ENCODE results near the gene COX4I1. TPM values are rescaled to one million over a fixed set of nuclear protein-coding genes. Genes with fewer than 3 reads are reported as not detected.

COX4I1 gene
- total RNA-seq, 1 experiment from 2014 or later: 814 TPM

- H3K27me3 ChIP-seq (replicated peaks; ENCODE audit: control insufficient read depth, insufficient read depth, low read length): no peaks in the 10 kb centered on the region
- ChIA-PET POLR2A (interaction anchor here (1.3 kb wide), 1 partner anchor 109 kb away, joined by 3 read pairs; no protein-coding TSS in a partner anchor), CTCF (interaction anchor here (1.0 kb wide), 1 partner anchor 74 kb away, joined by 3 read pairs; no protein-coding TSS in a partner anchor)
- H3K36me3 ChIP-seq (ENCODE audit: control insufficient read depth, insufficient read depth, low read length): peaks cover 6% of the 10 kb centered on the region; the same call in 1 of the 2 replicates
- peaks cover 6% of the 10 kb centered on the region; the same call in 1 of the 2 replicates for H3K4me1 ChIP-seq
- H3K4me3 Mint-ChIP-seq (ENCODE audit: unreplicated experiment): peak overlapping the region; percentile 94
- peak overlapping the region; percentile 88 for H3K27ac Mint-ChIP-seq (ENCODE audit: unreplicated experiment)
- peaks cover 96% of the 10 kb centered on the region for H3K36me3 Mint-ChIP-seq (ENCODE audit: insufficient read depth, unreplicated experiment)
- TF ChIP-seq, protein P1, sequence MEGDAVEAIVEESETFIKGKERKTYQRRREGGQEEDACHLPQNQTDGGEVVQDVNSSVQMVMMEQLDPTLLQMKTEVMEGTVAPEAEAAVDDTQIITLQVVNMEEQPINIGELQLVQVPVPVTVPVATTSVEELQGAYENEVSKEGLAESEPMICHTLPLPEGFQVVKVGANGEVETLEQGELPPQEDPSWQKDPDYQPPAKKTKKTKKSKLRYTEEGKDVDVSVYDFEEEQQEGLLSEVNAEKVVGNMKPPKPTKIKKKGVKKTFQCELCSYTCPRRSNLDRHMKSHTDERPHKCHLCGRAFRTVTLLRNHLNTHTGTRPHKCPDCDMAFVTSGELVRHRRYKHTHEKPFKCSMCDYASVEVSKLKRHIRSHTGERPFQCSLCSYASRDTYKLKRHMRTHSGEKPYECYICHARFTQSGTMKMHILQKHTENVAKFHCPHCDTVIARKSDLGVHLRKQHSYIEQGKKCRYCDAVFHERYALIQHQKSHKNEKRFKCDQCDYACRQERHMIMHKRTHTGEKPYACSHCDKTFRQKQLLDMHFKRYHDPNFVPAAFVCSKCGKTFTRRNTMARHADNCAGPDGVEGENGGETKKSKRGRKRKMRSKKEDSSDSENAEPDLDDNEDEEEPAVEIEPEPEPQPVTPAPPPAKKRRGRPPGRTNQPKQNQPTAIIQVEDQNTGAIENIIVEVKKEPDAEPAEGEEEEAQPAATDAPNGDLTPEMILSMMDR (IDR thresholded peaks at IDR 0.05; ENCODE audit: insufficient read depth in 1 of 2, low read depth in 1 of 2, low read length in 1 of 2, severe bottlenecking in 1 of 2, unreplicated experiment in 1 of 2): no peak
- peaks cover 10% of the 10 kb centered on the region for H3K4me1 Mint-ChIP-seq (ENCODE audit: low read depth, unreplicated experiment)
- DNase-seq: peak; percentile 56 to 72
- H3K4me3 ChIP-seq (ENCODE audit: low read depth, low read length): peak overlapping the region; percentile 77
- intact Hi-C loops (cut with micrococcal nuclease; ENCODE audit: unreplicated experiment): no loop called here
- H3K27me3 Mint-ChIP-seq (ENCODE audit: insufficient read depth, unreplicated experiment): no peaks in the 10 kb centered on the region
- H3K9me3 Mint-ChIP-seq (ENCODE audit: unreplicated experiment): no peaks in the 10 kb centered on the region
- H3K9me3 ChIP-seq: no peaks in the 10 kb centered on the region
- no TSS peak for BruUV-seq (replicated peaks)
Measured at GRCh38 chr16:85798283-85798776, 1.2 kb upstream of the COX4I1 start.

- H3K4me1 Mint-ChIP-seq (ENCODE audit: low read depth, unreplicated experiment): peaks cover 10% of the 10 kb centered on the region
- CTCF ChIA-PET: interaction anchor here (1.0 kb wide), 1 partner anchor 75 kb away, joined by 3 read pairs; no protein-coding TSS in a partner anchor
- Histone ChIP-seq H3K27me3 (replicated peaks; ENCODE audit: control insufficient read depth, insufficient read depth, low read length) (no peaks in the 10 kb centered on the region), H3K9me3 (no peaks in the 10 kb centered on the region), H3K4me3 (ENCODE audit: low read depth, low read length) (peak overlapping the region; percentile 77), H3K4me1 (peaks cover 6% of the 10 kb centered on the region; the same call in 1 of the 2 replicates), H3K36me3 (ENCODE audit: control insufficient read depth, insufficient read depth, low read length) (peaks cover 7% of the 10 kb centered on the region; the same call in 1 of the 2 replicates)
- POLR2A ChIA-PET: no interaction called here
- intact Hi-C loops (cut with micrococcal nuclease; ENCODE audit: unreplicated experiment): no loop called here
- peak overlapping the region; percentile 94 for H3K4me3 Mint-ChIP-seq (ENCODE audit: unreplicated experiment)
- H3K9me3 Mint-ChIP-seq (ENCODE audit: unreplicated experiment): no peaks in the 10 kb centered on the region
- BruUV-seq (replicated peaks): no TSS peak
- peak; percentile 53 to 61 for DNase-seq
- H3K27me3 Mint-ChIP-seq (ENCODE audit: insufficient read depth, unreplicated experiment): no peaks in the 10 kb centered on the region
- H3K27ac Mint-ChIP-seq (ENCODE audit: unreplicated experiment): peak overlapping the region; percentile 88
- H3K36me3 Mint-ChIP-seq (ENCODE audit: insufficient read depth, unreplicated experiment): peaks cover 96% of the 10 kb centered on the region
- TF ChIP-seq, protein P1 (IDR thresholded peaks at IDR 0.05; ENCODE audit: insufficient read depth in 1 of 2, low read depth in 1 of 2, low read length in 1 of 2, severe bottlenecking in 1 of 2, unreplicated experiment in 1 of 2): no peak
Measured at GRCh38 chr16:85798901-85799496, 496 bp upstream of the COX4I1 start.

DNA sequence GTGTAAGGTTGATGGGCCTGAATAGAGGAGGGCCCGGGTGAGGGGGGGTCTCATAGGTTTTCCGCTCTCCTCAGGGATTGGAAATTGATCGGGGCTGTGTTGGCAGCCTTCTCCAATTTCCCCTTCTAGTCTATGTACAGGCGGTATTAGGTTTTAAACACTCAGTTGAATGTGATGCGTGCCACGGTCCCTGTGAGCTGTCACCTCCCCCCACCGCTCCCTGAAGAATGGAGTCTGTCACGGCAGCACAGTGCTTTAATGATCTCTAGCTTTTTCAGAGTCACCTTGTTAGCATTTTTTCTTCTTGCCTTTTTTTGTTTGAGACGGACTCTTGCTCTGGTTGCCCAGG, 800 bp downstream of the COX4I1 start:
- TF ChIP-seq, protein P1 (IDR thresholded peaks at IDR 0.05; ENCODE audit: insufficient read depth in 1 of 2, low read depth in 1 of 2, low read length in 1 of 2, severe bottlenecking in 1 of 2, unreplicated experiment in 1 of 2): no peak
- Mint-ChIP-seq H3K9me3 (ENCODE audit: unreplicated experiment) (no peaks in the 10 kb centered on the region), H3K27ac (ENCODE audit: unreplicated experiment) (peak overlapping the region; percentile 88), H3K4me3 (ENCODE audit: unreplicated experiment) (peak overlapping the region; percentile 94), H3K27me3 (ENCODE audit: insufficient read depth, unreplicated experiment) (no peaks in the 10 kb centered on the region), H3K36me3 (ENCODE audit: insufficient read depth, unreplicated experiment) (peaks cover 96% of the 10 kb centered on the region), H3K4me1 (ENCODE audit: low read depth, unreplicated experiment) (peaks cover 10% of the 10 kb centered on the region)
- Histone ChIP-seq H3K36me3 (ENCODE audit: control insufficient read depth, insufficient read depth, low read length) (peaks cover 8% of the 10 kb centered on the region; the same call in 1 of the 2 replicates), H3K9me3 (no peaks in the 10 kb centered on the region), H3K4me1 (peaks cover 6% of the 10 kb centered on the region; the same call in 1 of the 2 replicates), H3K4me3 (ENCODE audit: low read depth, low read length) (peak overlapping the region; percentile 77), H3K27me3 (replicated peaks; ENCODE audit: control insufficient read depth, insufficient read depth, low read length) (no peaks in the 10 kb centered on the region)
- no TSS peak for BruUV-seq (replicated peaks)
- POLR2A ChIA-PET: no interaction called here
- intact Hi-C loops (cut with micrococcal nuclease; ENCODE audit: unreplicated experiment): no loop called here
- CTCF ChIA-PET: interaction anchor here (1.0 kb wide), 1 partner anchor 94 kb away, joined by 3 read pairs; no protein-coding TSS in a partner anchor
- no peak for DNase-seq
